Peyer's patch (tissue), 4 donors: ENCODE data around the gene DEPDC4.

Experiments used
- CTCF ChIP-seq, 6 experiments: fragments of 450-650 bp in 4 of 6; fragments of 200-600 bp in 2 of 6; sonication (generic) in 1 of 6; IDR thresholded peaks; one replicate each; pipeline ENCODE4 v1.5.1; 2017 to 2019; ENCODE audit warnings: antibody characterized with exemption in 6 of 6, mild to moderate bottlenecking in 3 of 6, moderate library complexity in 1 of 6
- POLR2A ChIP-seq, 2 donors: fragments of 450-650 bp; IDR thresholded peaks; one replicate each; pipeline ENCODE4 v1.5.1; 2017; ENCODE audit warnings: antibody characterized with exemption in 2 of 2, mild to moderate bottlenecking in 2 of 2, moderate library complexity in 2 of 2

- no peak for TF ChIP-seq CTCF (IDR thresholded peaks at IDR 0.05)
- TF ChIP-seq POLR2A (IDR thresholded peaks at IDR 0.05): no peak
These were observed 12.0 kb downstream of the DEPDC4 start for GRCh38 chr12:100254876-100255275.
